ENCODE results near the gene GUCA2A.

GUCA2A gene

DNA sequence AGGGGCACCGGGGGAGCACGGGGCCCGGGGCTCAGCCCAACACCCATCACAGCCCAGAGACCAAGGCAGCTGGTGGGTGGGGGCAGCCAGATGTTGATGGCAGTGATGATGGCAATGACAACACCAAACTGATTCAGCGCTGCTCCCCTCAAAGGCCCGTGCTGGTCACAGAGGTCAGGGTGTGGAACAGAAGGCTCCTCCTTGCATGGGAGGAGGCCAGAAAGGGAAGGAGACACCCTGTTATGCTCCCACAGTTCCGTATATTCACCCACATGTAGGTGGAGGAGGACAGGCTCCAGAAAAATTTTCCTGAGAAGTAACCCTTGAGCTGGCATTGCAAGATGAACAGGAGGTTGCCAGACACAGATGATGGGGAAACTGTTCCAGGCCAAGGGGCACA, 10.9 kb downstream of the GUCA2A start:
- DNase-seq (ENCODE audit: low read depth) = no peak

DNA sequence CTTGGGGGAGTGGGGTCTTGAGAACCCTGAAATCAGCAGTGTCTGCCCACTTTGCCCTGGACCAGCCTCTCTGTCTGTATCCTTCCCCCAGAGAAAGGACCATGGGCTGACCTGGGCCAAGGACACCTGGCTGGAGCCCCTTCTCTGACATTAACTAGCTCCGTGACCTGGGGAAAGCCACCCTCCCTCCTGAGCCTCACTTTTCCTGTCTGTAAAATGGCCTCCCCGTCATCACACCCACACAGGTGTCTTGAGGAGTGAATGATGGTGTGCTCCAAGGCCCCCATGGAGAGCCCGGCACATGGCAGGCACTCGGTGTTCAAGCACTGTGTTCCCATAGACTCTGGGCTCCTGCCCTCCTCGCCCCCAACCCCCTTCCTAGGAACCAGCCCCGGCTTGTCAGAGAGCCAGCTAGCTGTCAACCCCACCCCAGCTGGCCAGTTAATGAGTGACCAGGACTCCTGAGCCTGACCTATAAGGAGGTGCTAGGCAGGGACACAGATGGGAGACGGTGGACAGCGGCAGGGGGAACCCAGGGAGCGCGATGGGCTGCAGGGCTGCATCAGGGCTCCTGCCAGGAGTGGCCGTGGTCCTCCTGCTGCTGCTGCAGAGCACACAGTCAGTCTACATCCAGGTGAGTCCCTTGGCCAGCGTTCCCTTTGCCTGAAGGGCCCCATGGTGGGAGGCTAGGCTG, 11.5 kb downstream of the GUCA2A start, which contains the start of gene GUCA2B:
Gene GUCA2B, plus strand, starts transcription at position 504 of the 694 bp plus-strand sequence. Its CDS starts 41 bp downstream, at position 545.
- no peak for DNase-seq (ENCODE audit: low read depth)

DNA sequence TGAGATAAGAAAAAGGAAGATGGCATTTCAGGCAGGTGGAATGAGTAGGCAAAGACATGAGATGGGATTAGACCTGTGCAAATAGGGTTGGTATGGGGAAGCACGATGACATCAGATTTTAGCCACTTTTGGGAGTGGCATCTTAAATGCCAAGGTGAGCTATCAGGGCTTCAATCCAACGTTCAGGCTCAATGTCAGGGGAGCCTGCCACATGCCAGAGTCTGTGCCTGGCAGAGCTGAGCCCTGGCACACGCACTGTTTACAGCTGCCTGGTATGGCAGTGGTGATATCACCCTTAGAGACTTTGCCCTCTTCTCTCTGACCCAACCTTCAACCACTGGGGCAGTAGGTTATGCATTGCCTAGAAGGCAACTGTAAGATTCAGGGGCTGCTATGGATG, 12.4 kb downstream of the GUCA2A start:
- DNase-seq (ENCODE audit: low read depth) = no peak

DNA sequence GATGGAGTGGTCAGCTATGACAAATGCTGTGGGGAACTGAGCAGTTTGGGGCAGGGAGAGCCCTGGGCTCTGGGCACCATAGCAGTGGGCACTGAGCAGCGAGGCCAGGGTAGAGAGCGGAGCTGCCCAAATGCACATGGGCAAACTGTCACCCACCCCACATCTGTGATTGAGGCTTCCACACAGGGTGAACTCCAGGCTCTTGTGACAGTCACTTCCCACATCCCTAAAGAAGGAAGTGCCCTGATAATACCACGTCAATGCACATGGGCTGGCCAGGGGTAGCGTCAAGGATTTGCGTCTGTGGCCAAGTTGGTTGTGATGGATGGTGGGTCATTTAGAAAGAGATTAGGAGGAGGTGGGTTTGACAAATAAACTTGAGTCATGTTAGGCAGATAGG, 13.9 kb downstream of the GUCA2A start:
- no peak for DNase-seq (ENCODE audit: low read depth)

DNA sequence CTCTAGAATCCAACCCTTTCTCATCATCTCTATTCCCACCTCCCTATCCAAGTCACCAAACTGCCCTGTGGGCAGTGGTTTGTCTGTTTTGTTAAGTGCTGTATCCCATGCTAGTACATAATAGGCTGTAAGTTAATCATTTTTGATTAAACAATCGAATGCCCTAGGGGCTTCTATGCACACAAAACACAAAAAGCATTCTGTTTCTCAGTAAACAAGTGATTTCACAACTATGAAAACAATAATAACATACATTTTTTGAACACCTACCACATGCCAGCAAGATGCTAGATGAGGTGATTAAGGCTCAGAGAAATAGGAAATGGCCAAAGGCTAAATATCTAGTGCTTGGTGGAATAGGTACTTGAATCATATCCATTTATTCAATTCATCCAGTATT, 16.4 kb downstream of the GUCA2A start:
- no peak for DNase-seq (ENCODE audit: low read depth)

DNA sequence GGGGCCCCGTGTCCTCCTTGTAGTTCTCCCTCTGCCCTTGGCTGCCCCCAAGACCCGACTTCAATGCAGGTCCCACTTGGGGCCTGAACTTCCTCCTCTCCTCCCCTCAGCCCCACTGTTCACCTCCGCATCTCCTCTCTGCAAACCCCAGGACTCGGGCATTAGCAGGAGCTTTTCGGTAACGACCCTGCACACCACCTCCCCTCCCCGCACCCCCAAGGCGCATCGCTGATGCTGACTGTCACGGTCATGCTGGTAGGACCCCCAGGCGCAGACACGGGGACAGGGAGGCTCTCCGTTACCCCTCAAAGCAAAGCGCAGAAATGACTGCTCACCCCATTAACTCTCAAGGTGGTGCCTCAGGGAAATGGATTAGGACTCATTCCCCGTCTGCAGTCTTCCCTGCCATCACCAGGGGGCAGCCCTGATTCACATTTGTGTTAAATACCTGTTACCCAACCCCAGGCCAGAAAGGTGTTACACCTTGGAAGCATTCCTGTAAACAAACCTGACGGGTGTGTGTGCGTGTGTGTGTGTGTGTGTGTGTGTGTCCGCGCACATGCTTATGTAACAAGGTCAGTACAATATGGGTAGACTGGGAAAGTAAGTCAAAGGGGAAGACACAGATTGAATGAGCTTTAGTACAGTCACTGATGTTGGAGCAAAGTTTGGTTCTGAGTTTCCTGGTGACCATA, 17.8 kb downstream of the GUCA2A start:
- DNase-seq (ENCODE audit: low read depth) = peak; percentile 24

DNA sequence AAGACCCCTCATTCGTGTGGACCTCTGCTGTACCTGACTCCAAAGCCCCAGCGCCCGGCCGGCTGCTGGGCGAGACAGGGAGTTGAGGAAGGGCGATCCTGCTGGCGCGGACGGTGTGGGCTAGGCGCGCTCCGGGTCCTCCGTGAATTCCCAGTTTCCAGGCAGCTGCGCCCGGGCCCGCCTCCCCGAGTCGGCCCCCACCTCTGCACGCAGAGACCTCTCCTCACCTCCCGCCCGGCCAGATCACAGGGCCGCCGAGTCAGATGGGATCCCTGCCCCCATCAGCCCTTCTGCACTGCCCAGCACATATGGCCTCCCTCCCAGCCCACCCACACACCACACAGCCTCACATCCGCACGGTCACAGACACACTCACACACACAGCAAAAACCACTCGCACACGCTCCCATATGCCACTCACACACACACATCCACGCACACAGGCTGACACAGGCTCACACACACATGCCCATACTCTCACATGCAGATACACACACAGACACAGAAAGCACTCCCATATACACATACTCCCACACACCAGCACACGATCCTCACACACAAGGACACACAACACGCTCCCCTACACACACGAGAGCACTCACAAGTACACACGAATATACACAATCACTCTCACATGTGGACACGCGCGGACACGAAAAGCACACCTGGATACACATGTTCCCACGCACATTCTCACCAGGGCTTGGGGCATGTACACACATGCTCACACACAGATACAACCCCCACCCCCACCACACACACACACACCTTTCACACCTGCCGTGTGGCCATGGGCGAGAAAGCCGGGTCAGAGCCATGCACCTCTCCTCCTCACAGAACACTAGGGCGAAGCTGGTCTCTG, 18.6 kb downstream of the GUCA2A start:
- no peak for DNase-seq (ENCODE audit: low read depth)

DNA sequence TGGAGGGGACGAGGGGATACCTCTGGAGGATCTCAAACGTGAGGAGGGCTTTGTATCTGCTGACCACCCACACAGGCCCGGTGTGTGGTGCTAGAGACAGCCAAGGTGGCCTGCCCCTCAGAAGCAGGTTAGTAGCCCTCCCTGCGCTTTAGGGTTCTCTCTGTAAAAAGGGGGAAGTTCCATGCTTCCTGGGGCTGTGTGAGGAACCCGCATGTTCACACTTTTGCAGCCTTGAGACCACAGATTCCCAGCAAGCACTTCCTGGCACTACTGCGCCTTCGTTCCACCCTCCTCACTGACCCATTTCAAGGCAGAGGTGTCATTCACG, 19.2 kb downstream of the GUCA2A start:
- no peak for DNase-seq (ENCODE audit: low read depth)

DNA sequence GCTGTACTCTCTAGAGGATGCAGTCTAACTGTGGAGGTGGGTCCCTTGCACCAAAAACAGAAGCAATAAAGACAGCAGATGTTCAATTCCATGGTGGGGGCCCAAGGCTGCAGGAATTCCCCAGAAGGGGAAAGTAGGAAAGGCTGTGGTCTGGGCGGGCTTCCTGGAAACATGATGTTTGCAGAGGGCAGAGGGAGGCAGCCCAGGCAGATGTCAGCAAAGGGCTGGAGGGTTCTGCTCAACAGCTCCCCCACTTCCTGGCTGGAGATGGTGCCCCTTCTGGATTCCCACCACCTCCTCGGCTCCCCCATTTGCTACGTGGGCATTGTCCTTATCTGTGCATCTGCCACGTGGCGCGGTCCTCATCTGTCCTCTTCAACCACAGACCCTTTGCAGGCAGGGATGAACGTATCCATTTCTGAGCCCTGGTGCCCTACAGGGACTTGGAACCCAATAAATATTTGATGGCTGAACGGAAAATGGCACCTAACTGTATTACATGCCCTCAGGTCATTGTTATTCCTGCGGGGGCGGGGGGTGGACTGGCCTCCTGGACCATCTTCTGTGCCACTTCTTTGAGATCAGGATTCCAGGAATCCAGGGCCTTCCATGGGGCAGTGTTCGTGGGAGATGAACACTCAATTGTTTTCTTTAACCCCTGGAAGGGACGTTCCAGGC, 19.7 kb downstream of the GUCA2A start:
- DNase-seq (ENCODE audit: low read depth) = no peak

DNA sequence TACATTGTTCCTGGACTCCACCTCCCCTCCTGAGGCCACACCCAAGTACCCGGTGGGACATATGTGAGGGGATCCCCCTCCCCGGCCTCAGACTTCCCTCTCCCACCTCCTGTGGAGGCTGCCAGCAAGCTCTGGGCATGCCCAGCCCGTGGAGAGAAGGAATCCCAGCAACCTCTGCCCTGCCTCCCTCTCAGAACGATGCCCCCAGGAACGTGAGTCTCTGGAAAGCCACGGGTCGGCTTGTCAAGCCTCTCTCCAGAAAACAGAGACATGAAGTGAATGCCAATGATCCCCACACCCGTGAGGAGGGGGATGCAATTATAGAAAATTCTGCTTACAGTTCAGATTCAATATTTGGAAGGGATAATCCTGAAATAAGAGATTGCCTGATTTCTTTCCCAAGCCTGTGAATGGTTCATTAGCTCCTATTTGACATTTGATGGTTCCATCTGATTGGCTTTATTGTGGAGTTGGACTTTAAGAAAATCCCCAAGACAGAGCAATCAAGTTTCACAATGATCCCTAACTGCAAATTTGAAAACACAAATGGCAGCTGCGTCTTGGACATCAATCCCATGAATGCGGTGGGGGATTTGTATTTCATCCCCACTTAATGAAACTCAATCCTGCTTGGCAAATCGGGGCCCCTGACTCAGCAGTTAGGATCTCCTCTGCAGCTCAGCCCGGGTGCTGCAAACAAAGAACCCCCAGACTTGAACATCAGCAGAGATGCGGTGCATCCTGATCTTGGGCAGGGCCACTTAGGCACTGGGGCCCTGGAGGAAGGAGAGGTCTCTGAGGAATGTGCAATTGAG, 20.4 kb downstream of the GUCA2A start:
- no peak for DNase-seq (ENCODE audit: low read depth)

DNA sequence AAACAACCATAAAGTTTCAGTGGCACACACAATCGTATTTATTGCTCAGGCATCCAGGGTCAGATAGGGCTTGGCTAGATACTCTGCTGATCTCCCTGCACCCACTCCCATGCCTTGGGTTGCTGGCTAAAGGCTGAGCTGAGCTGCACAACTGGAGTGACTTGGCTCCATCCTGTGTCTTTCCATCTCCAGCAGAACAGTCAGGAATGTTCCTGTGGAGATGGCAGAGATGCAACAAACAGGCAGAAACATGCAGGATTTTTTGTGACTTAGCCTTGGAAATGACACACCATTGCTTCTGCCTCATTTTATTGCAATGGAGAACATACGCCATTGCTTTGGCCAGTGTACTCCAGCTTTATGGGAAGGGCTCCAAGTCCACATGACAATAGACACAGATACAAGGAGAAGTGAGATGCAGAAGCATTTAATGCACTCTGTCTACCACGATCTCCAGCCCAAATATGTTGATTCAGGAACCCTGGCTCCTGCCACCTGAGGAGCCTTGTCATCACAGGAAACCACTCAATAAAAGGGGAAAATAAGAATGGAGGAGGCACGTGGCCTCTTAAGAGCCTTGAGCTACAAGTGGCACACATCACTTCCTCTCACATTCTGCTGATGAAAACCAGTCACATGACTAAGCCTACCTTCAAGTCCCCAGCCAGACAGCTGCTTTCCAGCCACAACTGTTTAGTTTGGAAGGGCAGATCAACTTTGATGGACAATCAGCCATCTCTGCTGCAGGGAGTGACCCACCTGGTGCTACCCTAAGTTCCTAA, 21.5 kb downstream of the GUCA2A start:
- no peak for DNase-seq (ENCODE audit: low read depth)

DNA sequence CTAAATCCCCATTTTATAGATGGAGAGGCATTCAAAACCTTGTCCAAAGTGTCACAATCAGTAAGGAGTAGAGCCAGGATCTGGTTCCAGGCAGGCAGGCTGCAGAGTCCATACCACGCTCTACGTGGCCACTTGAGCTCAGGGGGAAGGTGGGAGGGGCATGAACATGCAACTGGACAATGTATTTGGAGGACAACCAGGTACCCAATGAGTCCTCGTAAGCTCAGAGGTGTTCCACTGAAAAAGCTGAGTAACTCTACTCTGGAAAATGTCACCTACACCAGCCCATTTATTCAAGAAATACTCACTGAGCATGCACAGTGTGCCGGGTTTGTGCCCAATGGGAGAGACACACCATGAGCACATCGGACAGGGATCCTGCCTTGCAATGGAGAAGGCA, 22.6 kb downstream of the GUCA2A start:
- no peak for DNase-seq (ENCODE audit: low read depth)

DNA sequence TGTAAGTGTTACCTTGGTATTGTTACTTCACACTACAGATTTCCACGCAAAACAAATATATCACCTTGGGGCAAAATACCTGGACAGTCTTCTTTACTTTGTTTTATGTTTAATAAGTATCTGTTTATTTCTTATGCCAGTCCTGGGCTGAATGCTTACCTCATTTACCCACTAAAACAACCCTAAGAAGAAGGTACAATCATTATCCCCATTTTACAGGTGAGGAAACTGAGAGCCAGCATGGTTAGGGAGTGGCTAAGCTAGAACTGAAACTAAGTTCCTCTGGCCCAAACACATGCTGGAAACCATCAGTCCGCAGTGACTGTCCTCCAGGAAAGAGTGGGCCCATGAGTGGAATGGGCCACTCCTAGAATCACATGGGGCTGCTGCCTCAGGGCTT, 24.4 kb downstream of the GUCA2A start:
- no peak for DNase-seq (ENCODE audit: low read depth)

DNA sequence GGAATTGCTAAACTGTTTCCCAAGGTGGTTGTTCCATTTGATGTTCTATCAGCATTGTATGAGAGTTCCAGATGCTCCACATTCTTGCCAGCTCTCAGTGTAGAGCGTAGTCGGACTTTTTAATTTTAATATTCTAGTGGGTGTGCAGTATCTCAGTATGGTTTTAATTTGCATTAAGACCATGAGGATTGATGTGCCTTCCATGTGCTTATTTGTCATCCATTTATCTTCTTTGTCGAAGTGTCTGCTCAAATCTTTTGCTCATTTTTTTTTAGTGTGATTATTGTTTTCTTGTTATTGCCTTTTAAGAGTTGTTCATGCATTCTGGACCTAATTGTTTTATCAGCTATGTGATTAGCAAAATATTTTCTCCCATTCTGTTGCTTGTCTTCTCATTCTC, 25.1 kb downstream of the GUCA2A start:
- no peak for DNase-seq (ENCODE audit: low read depth)

DNA sequence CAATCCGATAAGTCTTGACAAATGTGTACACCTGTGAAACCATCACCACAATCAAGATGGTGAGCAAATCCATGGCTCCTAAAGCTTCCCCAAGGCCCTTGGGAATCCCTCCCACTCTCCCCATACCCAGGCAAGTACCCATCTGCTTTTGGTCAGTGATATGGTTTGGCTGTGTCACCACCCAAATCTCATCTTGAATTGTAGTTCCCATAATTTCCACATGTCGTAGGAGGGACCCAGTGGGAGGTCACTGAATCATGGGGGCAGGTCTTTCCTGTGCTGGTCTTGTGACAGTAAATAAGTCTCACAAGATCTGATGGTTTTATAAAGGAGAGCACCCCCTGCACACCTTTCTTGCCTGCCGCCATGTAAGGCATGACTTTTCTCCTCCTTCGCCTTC, 26.0 kb downstream of the GUCA2A start:
- no peak for DNase-seq (ENCODE audit: low read depth)

DNA sequence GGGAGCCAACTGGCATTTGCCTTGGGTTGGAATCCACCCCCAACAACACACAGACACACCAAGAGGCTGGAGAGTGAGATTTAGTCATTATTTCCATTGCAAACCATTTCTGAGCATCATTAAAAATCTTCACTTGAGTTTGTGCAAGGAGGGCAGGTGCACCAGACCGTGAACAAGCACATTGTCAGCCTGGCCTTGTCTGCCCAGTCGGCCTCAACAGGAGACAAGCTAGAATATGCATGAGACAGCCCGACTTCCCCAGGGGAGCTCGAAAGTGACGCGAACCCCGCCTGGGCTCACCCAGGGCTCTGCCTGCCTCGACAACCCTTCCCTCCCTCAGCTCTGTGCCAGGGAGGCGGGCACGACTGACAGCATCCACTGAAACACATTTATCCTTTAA, 26.8 kb downstream of the GUCA2A start:
- DNase-seq (ENCODE audit: low read depth) = no peak

DNA sequence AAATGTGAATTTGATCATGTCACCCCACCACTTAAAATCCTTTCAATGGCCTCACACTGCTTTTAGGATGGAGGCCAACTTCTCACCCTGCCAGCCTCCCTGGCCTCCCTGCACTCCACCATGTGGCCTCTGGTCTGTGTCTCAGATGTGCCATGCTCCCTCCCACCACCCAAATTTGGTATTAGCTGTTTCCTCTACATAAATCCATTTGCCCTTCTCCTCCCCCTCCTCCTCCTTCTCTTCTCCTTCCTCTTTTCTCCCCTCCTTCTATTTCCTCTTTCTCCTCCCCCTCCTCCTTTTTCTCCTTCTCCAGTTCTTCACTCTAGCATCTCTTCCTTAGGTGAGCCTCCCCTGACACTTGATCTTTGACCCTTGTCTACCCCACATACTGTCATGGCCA, 28.1 kb downstream of the GUCA2A start:
- no peak for DNase-seq (ENCODE audit: low read depth)

DNA sequence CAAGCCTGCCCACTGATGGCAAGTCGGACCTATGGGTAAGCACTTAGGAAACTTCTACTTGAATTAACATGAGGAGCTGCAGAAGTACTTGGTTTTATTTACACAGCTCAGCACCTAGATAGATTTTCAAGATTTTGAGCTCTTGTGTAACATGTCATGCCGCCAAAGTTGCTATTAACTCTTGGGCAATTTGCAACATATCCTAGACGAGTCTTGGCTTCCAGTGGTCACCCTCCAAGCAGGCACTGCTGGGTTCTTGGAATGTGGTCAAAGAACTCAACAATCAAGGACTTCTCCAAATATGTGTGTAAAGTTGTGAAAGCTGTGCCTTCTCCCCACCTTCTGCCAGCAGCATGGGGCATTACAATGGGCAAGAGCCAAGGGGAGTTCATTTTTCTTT, 29.1 kb downstream of the GUCA2A start:
- no peak for DNase-seq (ENCODE audit: low read depth)

DNA sequence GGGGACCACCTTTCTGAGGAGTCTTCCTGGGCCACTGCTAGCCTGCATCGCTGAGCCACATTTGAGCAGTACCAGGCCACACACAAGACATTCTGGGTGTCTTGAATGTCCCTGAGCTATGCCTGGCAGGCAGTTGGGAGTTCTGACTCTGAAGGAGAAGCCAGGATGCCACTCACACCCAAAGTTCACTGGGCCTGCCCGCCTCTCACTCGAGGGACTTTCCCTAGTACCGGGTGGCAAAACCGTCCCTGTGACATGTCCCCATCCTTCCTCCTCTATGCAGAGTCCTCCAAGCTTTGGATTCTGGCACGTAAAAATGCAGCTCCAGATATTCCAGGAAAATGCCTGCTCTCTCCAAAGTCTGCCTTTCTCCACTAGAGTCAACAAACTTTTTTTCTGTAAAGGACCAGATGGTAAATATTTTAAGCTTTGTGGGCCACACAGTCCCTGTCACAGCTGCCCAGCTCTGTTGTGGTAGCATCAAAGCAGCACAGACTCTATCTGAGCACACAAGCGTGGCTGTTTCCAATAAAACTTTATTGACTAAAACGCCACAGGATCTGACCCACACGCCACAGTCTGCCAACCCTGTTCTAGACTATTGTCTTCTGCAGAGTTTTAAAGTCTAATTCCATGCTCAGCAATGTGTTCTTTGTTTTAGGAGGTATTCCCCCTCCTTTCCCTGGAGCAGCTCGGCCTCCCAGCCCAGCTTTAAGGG, 30.6 kb downstream of the GUCA2A start:
- no peak for DNase-seq (ENCODE audit: low read depth)

DNA sequence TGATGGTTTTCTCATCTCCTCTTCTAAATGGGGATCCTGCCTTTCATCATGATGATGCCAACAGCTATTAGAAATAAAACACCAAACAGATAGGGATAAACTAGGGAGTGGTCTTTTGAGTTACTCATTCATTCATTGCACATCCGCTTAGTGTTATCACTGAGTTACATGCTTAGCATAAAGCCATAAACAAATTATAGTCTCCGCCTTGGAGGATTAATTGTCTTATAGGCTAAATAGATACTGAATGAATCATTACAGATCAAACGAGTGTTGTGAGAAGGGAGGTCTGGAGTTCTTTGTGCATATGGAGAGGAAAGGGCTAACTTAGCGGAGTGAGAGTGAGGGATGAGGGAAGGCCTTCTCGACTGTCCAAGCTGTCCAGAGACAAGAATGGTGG, 31.2 kb downstream of the GUCA2A start:
- no peak for DNase-seq (ENCODE audit: low read depth)
